HCT116 (cell line): Measurements from ENCODE around the gene MAP1LC3B. TPM values are rescaled to one million over a fixed set of nuclear protein-coding genes. Genes with fewer than 3 reads are reported as not detected.

Experiments
- ATAC-seq: fragments of 200-7000 bp; cut with Tn5 transposase; 2 replicates; pipeline ENCODE4 v1.9.1; 2020; ENCODE audit warnings: mild to moderate bottlenecking, moderate library complexity
- BruUV-seq: library from RNA; stranded (reverse); fragments of 400-500 nt; replicated peaks from 2 replicates; lab custom pipeline; 2021; lab: Mats Ljungman, UMichigan
- CTCF ChIA-PET: fragments of 300-600 bp; sonication (Branson Sonifier 250); formaldehyde crosslinking; loops from one replicate; lab custom pipeline; 2021; ENCODE audit warnings: antibody characterized with exemption; lab: Charles Lee
- POLR2A ChIA-PET: fragments of 300-600, 350-600 bp; sonication (Branson Sonifier 250); formaldehyde crosslinking; loops from one replicate; lab custom pipeline; 2021; ENCODE audit warnings: antibody characterized with exemption; lab: Charles Lee
- RAD21 ChIA-PET, 2 experiments: fragments of 300-600 bp; sonication (Branson Sonifier 250); formaldehyde crosslinking; loops; one replicate each; lab custom pipeline; 2023; ENCODE audit warnings: low total read pairs in 2 of 2; ENCODE audit not compliant: uncharacterized antibody in 2 of 2, unreplicated experiment in 2 of 2, low non-redundant PET in 1 of 2; lab: Charles Lee
- DNase-seq: peaks from one replicate; pipeline ENCODE4 v3.0.0-alpha.2; 2010; ENCODE audit warnings: low read depth, low spot score
- H2AFZ ChIP-seq: fragments of 200-600 bp; shearing (Covaris generic), sonication (generic); 2 replicates; pipeline ENCODE4 v1.6.1; 2017; ENCODE audit warnings: low read depth, mixed run types, mixed read lengths, antibody characterized with exemption, low read length; ENCODE audit not compliant: poor library complexity, severe bottlenecking
- H3K27ac ChIP-seq: 2 replicates; pipeline ENCODE4 v1.5.1; 2012; ENCODE audit warnings: low read depth, low read length
- H3K27me3 ChIP-seq: fragments of 200-600 bp; sonication (generic); 2 replicates; pipeline ENCODE4 v1.6.1; 2016; ENCODE audit warnings: mixed run types, low read length, mixed read lengths; ENCODE audit not compliant: insufficient read depth
- H3K36me3 ChIP-seq, 2 experiments: fragments of 200-500 bp in 1 of 2; fragments of 200-600 bp in 1 of 2; sonication (Bioruptor generic) in 1 of 2; sonication (generic) in 1 of 2; 2 replicates each; pipeline versions ENCODE4 v1.5.1 to v1.6.1; 2014 to 2016; ENCODE audit warnings: low read length in 2 of 2, inconsistent platforms in 1 of 2, mixed read lengths in 1 of 2, mixed run types in 1 of 2; ENCODE audit not compliant: insufficient read depth in 2 of 2, control insufficient read depth in 1 of 2
- H3K4me1 ChIP-seq, 2 experiments: fragments of 200-600 bp in 1 of 2; sonication (generic) in 1 of 2; 2 replicates each; pipeline versions ENCODE4 v1.5.1 to v1.6.1; 2012 to 2017; ENCODE audit warnings: low read length in 2 of 2, inconsistent platforms in 1 of 2, mild to moderate bottlenecking in 1 of 2, mixed read lengths in 1 of 2, mixed run types in 1 of 2, moderate library complexity in 1 of 2; ENCODE audit not compliant: insufficient read depth in 2 of 2, control insufficient read depth in 1 of 2
- H3K4me2 ChIP-seq: fragments of 200-600 bp; sonication (generic); 2 replicates; pipeline ENCODE4 v1.6.1; 2017; ENCODE audit warnings: mixed run types, low read length, mixed read lengths
- H3K4me3 ChIP-seq, 2 experiments: fragments of 200-600 bp in 1 of 2; sonication (generic) in 1 of 2; replicated peaks in 1 of 2; 2 replicates each; pipeline ENCODE4 v1.5.1; 2011 to 2016; ENCODE audit warnings: low read length in 2 of 2, control low read depth in 1 of 2, low read depth in 1 of 2, mild to moderate bottlenecking in 1 of 2, mixed read lengths in 1 of 2, mixed run types in 1 of 2
- H3K79me2 ChIP-seq: fragments of 200-600 bp; sonication (generic); 2 replicates; pipeline ENCODE4 v1.6.1; 2017; ENCODE audit warnings: mild to moderate bottlenecking, mixed run types, low read length, moderate library complexity, mixed read lengths; ENCODE audit not compliant: insufficient read depth
- H3K9ac ChIP-seq: fragments of 200-600 bp; sonication (generic); 2 replicates; pipeline ENCODE4 v1.6.1; 2016; ENCODE audit warnings: low read length, mixed read lengths
- H3K9me2 ChIP-seq: fragments of 200-600 bp; sonication (generic), shearing (Covaris generic); 2 replicates; pipeline ENCODE4 v1.6.1; 2017; ENCODE audit warnings: mixed run types, mild to moderate bottlenecking, moderate library complexity; ENCODE audit not compliant: insufficient read depth
- H3K9me3 ChIP-seq, 2 experiments: fragments of 200-500 bp in 1 of 2; fragments of 200-600 bp in 1 of 2; sonication (Bioruptor generic) in 1 of 2; sonication (generic) in 1 of 2; 2 replicates each; pipeline ENCODE4 v1.6.1; 2014 to 2017; ENCODE audit warnings: low read length in 2 of 2, mixed read lengths in 2 of 2, inconsistent platforms in 1 of 2, low read depth in 1 of 2, mild to moderate bottlenecking in 1 of 2, mixed run types in 1 of 2, moderate library complexity in 1 of 2; ENCODE audit not compliant: control insufficient read depth in 1 of 2, insufficient read depth in 1 of 2
- H4K20me1 ChIP-seq: fragments of 200-600 bp; sonication (generic), shearing (Covaris generic); 2 replicates; pipeline ENCODE4 v1.6.1; 2017; ENCODE audit warnings: mixed run types, mild to moderate bottlenecking, moderate library complexity; ENCODE audit not compliant: insufficient read depth
- CBX3 ChIP-seq: IDR thresholded peaks from 2 replicates; pipeline ENCODE4 v1.6.1; 2012; ENCODE audit warnings: low read depth
- JUND ChIP-seq: IDR thresholded peaks from 2 replicates; pipeline ENCODE4 v1.6.1; 2012
- MAX ChIP-seq: IDR thresholded peaks from 2 replicates; pipeline ENCODE4 v1.6.1; 2012
- REST ChIP-seq: IDR thresholded peaks from 2 replicates; pipeline ENCODE4 v1.6.1; 2012; ENCODE audit warnings: low read depth
- SP1 ChIP-seq: IDR thresholded peaks from 2 replicates; pipeline ENCODE4 v1.6.1; 2012; ENCODE audit warnings: low read depth
- ZBTB33 ChIP-seq: IDR thresholded peaks from 2 replicates; pipeline ENCODE4 v1.6.1; 2011; ENCODE audit warnings: mild to moderate bottlenecking, low read length, moderate library complexity; ENCODE audit not compliant: insufficient replicate concordance; ENCODE audit errors: extremely low read depth
- intact Hi-C: fragments of 100-400 bp; cut with micrococcal nuclease; formaldehyde crosslinking; loops from 2 replicates; pipeline ENCODE4 v1.10.0; 2022
- total RNA-seq: library from RNA; stranded (reverse); gene quantifications from one replicate; pipeline ENCODE4 v1.2.1, GENCODE V29; 2021; ENCODE audit not compliant: unreplicated experiment

The MAP1LC3B gene
- total RNA-seq, 1 experiment from 2014 or later, result 93.8 TPM

- ATAC-seq, result no peak
Measured at GRCh38 chr16:87409153-87409552, 17.0 kb downstream of the MAP1LC3B start.

More at GRCh38 chr16:87409153-87409552, 17.0 kb downstream of the MAP1LC3B start:
- Histone ChIP-seq H3K9me2 (no peaks in the 10 kb centered on the region), H2AFZ (no peak overlapping the region), H3K27ac (no peak overlapping the region), H3K4me3 (no peak overlapping the region), H3K27me3 (no peaks in the 10 kb centered on the region), H3K4me2 (no peak overlapping the region)
- CTCF ChIA-PET, result interaction anchor here (1.0 to 1.2 kb wide), 2 partner anchors 11 to 227 kb away, joined by 3 to 5 read pairs; no protein-coding TSS in a partner anchor
- DNase-seq, result no peak
- POLR2A ChIA-PET, result no interaction called here
- TF ChIP-seq MAX (no peak), SP1 (no peak), JUND (no peak), REST (no peak), CBX3 (no peak), ZBTB33 (no peak)
- TF ChIP-seq, all 23 proteins: peak for 0
- no peaks in the 10 kb centered on the region for H3K79me2 ChIP-seq
- no peaks in the 10 kb centered on the region for H3K9me3 ChIP-seq
- H3K9ac ChIP-seq, result no peak overlapping the region
- peaks cover 24 to 42% of the 10 kb centered on the region in 2 experiments for H3K4me1 ChIP-seq
- peaks cover 23% of the 10 kb centered on the region in 2 experiments for H3K36me3 ChIP-seq
- H4K20me1 ChIP-seq, result peaks cover 25% of the 10 kb centered on the region
- RAD21 ChIA-PET, result no interaction called here
- intact Hi-C loops, result loop anchor here (5.0 kb wide), 1 partner anchor 48 kb away; no protein-coding TSS in a partner anchor
- no TSS peak for BruUV-seq
